ENCODE measurements around the gene CBX1.
"Not testable (repeated sequence)": the region's sequence is repeated elsewhere in the genome, so short reads cannot be mapped to it uniquely, and the experiment has no call there.

DNA sequence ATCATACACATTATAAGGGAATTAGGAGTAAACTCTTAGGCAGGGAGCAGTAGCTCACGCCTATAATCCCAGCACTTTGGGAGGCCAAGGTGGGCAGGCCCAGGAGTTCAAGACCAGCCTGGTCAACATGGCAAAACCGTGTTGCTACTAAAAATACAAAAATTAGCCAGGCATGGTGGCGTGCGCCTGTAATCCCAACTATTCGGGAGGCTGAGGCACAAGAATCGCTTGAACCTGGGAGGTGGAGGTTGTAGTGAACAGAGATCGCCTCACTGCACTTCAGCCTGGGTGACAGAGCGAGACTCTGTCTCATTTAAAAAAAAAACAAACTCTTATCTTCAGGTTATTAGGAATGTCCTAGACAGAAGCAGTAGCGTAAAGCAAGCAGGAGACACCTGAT lies 28.5 kb downstream of the CBX1 start:
- TF ChIP-seq, protein P1, sequence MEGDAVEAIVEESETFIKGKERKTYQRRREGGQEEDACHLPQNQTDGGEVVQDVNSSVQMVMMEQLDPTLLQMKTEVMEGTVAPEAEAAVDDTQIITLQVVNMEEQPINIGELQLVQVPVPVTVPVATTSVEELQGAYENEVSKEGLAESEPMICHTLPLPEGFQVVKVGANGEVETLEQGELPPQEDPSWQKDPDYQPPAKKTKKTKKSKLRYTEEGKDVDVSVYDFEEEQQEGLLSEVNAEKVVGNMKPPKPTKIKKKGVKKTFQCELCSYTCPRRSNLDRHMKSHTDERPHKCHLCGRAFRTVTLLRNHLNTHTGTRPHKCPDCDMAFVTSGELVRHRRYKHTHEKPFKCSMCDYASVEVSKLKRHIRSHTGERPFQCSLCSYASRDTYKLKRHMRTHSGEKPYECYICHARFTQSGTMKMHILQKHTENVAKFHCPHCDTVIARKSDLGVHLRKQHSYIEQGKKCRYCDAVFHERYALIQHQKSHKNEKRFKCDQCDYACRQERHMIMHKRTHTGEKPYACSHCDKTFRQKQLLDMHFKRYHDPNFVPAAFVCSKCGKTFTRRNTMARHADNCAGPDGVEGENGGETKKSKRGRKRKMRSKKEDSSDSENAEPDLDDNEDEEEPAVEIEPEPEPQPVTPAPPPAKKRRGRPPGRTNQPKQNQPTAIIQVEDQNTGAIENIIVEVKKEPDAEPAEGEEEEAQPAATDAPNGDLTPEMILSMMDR (IDR thresholded peaks at IDR 0.05) = not testable (repeated sequence)
- not testable (repeated sequence) for TF ChIP-seq POLR2AphosphoS5, POLR2A (IDR thresholded peaks at IDR 0.05)

All from upper lobe of left lung (tissue), 4 donors.